Activated B cell treated with CpG ODN at 0.5 μM for 24 hours (primary cell): ENCODE data around the gene LHX6. TPM values are rescaled to one million over a fixed set of nuclear protein-coding genes. Genes with fewer than 3 reads are reported as not detected.

Source experiments
- ATAC-seq: fragments of 200-7000 bp; cut with Tn5 transposase; one replicate; pipeline ENCODE4 v1.10.0; 2021; ENCODE audit warnings: low read depth, mild to moderate bottlenecking, moderate library complexity
- CTCF ChIA-PET: fragments of 350-600 bp; sonication (Branson Sonifier 250); formaldehyde crosslinking; loops from one replicate; lab custom pipeline; 2021; ENCODE audit warnings: antibody characterized with exemption; lab: Charles Lee
- POLR2A ChIA-PET: fragments of 350-600 bp; sonication (Branson Sonifier 250); formaldehyde crosslinking; loops from one replicate; lab custom pipeline; 2021; ENCODE audit warnings: antibody characterized with exemption; lab: Charles Lee
- DNase-seq: peaks from one replicate; pipeline ENCODE4 v3.0.0; 2022
- H3K27ac Mint-ChIP-seq: one replicate; pipeline ENCODE4 v1.8.0; 2020; ENCODE audit warnings: mixed read lengths
- H3K27me3 Mint-ChIP-seq: one replicate; pipeline ENCODE4 v1.8.0; 2021; ENCODE audit warnings: mixed read lengths
- H3K36me3 Mint-ChIP-seq: one replicate; pipeline ENCODE4 v1.8.0; 2021; ENCODE audit warnings: low read depth, mixed read lengths
- H3K4me1 Mint-ChIP-seq: one replicate; pipeline ENCODE4 v1.8.0; 2021; ENCODE audit warnings: mixed read lengths
- H3K4me3 Mint-ChIP-seq: one replicate; pipeline ENCODE4 v1.8.0; 2020; ENCODE audit warnings: mild to moderate bottlenecking, mixed read lengths
- H3K9me3 Mint-ChIP-seq: one replicate; pipeline ENCODE4 v1.8.0; 2020; ENCODE audit warnings: mixed read lengths
- intact Hi-C: fragments of 100-400 bp; cut with micrococcal nuclease; formaldehyde crosslinking; loops from one replicate; pipeline ENCODE4 v1.15.1; 2024
- total RNA-seq: library from RNA; stranded (reverse); gene quantifications from 2 replicates; pipeline ENCODE4 v1.2.3, GENCODE V29; 2022
- TF ChIP-seq, protein P1 (sequence below): fragments of 200-600 bp; IDR thresholded peaks from one replicate; pipeline ENCODE4 v1.8.0; 2022; ENCODE audit warnings: antibody characterized with exemption, mild to moderate bottlenecking

The LHX6 gene
- total RNA-seq, 1 donor from 2014 or later = not detected

DNA sequence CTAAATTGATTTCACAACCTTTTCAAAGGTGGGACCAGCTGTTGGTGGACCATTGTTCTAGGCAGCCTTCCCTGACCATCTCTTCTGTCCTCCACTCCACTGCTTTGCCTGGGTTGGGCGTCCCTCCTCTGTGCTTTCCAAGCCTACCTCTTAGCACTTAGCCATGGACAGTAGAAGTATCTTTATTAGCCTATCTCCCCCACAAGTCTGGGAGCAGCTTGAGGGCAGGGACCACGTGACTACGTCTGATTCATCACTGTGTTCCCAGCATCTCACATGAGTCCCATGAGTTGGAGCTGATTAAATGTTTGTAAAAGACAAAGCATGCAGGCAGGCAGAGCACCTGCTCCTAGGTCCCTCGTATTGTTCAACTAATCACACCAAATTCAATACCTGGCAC, 48.1 kb downstream of the LHX6 start:
- ATAC-seq = no peak
- Mint-ChIP-seq H3K4me3 (no peak overlapping the region), H3K27ac (no peak overlapping the region), H3K27me3 (peaks cover 7% of the 10 kb centered on the region), H3K36me3 (no peaks in the 10 kb centered on the region), H3K4me1 (no peaks in the 10 kb centered on the region), H3K9me3 (no peaks in the 10 kb centered on the region)
- TF ChIP-seq, protein P1, sequence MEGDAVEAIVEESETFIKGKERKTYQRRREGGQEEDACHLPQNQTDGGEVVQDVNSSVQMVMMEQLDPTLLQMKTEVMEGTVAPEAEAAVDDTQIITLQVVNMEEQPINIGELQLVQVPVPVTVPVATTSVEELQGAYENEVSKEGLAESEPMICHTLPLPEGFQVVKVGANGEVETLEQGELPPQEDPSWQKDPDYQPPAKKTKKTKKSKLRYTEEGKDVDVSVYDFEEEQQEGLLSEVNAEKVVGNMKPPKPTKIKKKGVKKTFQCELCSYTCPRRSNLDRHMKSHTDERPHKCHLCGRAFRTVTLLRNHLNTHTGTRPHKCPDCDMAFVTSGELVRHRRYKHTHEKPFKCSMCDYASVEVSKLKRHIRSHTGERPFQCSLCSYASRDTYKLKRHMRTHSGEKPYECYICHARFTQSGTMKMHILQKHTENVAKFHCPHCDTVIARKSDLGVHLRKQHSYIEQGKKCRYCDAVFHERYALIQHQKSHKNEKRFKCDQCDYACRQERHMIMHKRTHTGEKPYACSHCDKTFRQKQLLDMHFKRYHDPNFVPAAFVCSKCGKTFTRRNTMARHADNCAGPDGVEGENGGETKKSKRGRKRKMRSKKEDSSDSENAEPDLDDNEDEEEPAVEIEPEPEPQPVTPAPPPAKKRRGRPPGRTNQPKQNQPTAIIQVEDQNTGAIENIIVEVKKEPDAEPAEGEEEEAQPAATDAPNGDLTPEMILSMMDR = no peak
- ChIA-PET POLR2A (no interaction called here), CTCF (no interaction called here)
- no peak for DNase-seq
- intact Hi-C loops = no loop called here

DNA sequence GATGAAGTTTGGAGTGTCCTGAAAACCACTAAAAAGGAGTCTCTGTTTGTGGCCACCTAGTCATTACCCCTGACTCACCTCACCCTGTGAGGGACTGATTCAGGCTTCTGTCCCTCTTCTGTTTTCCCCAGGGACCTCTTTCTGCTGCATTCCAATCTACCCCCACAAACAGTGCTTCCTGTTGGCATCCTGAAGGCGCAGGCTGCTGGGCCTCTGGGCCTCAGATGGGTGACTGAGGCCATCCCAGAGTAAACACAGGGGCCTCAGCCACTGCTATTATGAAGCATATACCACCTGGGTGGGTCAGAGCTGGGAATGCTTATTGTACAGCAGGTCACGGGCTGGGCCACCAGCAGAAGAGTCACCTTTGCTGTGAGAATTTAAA, 49.1 kb downstream of the LHX6 start:
- CTCF ChIA-PET = no interaction called here
- Mint-ChIP-seq H3K27ac (no peak overlapping the region), H3K36me3 (no peaks in the 10 kb centered on the region), H3K9me3 (no peaks in the 10 kb centered on the region), H3K27me3 (peaks cover 14% of the 10 kb centered on the region), H3K4me3 (no peak overlapping the region), H3K4me1 (no peaks in the 10 kb centered on the region)
- no peak for DNase-seq
- ATAC-seq = no peak
- TF ChIP-seq, protein P1 = no peak
- intact Hi-C loops = no loop called here
- POLR2A ChIA-PET = no interaction called here

DNA sequence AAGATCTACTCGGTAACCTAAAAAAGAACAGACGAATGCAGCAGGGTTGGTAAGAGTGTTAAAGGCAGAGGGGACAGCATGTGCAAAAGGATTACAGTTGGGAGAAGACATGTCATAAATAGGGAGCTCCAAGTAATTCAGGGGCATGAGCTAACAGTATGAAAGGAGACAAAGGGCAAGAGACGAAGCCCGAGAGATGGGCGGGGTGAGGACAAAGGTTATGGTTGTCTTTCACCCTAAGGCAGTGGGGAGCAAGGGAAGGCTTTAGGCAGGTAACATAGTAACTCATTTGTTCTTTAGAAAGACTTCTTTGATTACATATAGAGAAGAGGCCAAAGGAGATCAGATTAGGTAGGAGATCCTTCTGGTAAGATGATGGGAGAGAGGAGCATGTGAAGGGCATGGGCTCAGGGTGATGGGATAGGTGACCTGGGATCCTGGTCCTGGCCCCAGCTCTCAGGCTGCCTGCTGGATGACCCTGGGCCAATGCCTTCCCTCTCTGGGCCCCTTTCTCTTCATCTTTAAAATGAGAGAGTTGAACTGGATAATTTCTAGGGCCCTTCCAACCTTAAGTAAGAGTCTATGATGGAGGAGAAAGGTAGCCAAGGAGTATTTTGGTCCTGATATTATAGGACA, 49.6 kb downstream of the LHX6 start:
- H3K4me1 Mint-ChIP-seq = no peaks in the 10 kb centered on the region
- no peak for ATAC-seq
- H3K27me3 Mint-ChIP-seq = peaks cover 16% of the 10 kb centered on the region

DNA sequence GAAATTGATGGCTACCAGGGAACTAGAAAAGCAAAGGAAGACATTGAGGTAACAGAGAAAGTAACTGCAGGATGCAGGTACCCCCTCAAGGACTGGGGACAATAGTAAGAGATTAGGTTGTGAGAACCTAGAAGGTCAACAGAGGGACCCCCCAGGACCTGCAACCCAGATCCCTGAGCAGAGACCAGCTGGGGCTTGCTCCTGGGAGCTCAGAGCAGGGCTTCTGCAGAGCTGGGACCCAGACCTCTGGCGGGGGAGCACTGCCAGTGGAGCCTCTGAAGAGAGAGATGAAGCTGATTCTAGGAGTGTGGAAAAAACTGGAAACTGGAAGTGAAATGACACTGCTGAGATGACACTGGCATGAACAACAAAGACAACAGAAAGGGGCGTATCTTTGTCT, 51.8 kb downstream of the LHX6 start:
- no peaks in the 10 kb centered on the region for H3K36me3 Mint-ChIP-seq
- ATAC-seq (no peak), DNase-seq (no peak)
- intact Hi-C loops = no loop called here
- H3K27ac Mint-ChIP-seq = no peak overlapping the region
- H3K4me1 Mint-ChIP-seq = no peaks in the 10 kb centered on the region
- ChIA-PET CTCF (no interaction called here), POLR2A (no interaction called here)
- TF ChIP-seq, protein P1 = no peak
- no peaks in the 10 kb centered on the region for H3K9me3 Mint-ChIP-seq
- no peak overlapping the region for H3K4me3 Mint-ChIP-seq
- H3K27me3 Mint-ChIP-seq = peaks cover 32% of the 10 kb centered on the region

More for the DNA sequence above, 49.6 kb downstream of the LHX6 start:
- intact Hi-C loops = no loop called here
- H3K27ac Mint-ChIP-seq = no peak overlapping the region
- POLR2A ChIA-PET = no interaction called here
- TF ChIP-seq, protein P1 = no peak
- no peaks in the 10 kb centered on the region for H3K36me3 Mint-ChIP-seq
- H3K9me3 Mint-ChIP-seq = no peaks in the 10 kb centered on the region
- no peak for DNase-seq
- no peak overlapping the region for H3K4me3 Mint-ChIP-seq
- CTCF ChIA-PET = no interaction called here

DNA sequence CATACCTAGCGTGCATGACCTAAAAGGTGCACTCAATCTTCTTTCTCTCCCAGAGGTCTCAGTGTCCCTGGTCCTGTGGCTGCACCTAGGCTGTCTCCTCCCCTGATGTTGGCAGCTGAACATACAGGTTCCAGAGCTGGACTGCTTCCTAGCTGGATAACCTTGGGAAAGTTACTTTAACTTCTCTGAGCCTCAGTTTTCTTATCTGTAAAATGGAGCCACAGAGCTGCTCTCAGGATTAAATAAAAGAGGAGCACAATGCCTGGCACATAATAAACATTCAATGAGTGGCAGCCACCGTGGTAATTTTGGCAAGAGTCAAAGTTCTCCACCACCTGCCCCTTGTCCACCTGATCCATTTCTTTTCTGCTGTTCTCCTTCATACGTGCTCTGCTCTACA, 55.1 kb downstream of the LHX6 start:
- H3K4me1 Mint-ChIP-seq = no peaks in the 10 kb centered on the region
- no peaks in the 10 kb centered on the region for H3K9me3 Mint-ChIP-seq
- POLR2A ChIA-PET = no interaction called here
- intact Hi-C loops = no loop called here
- ATAC-seq = no peak
- CTCF ChIA-PET = no interaction called here
- no peak overlapping the region for H3K27ac Mint-ChIP-seq
- TF ChIP-seq, protein P1 = no peak
- H3K36me3 Mint-ChIP-seq = no peaks in the 10 kb centered on the region
- H3K4me3 Mint-ChIP-seq = no peak overlapping the region
- peaks cover 31% of the 10 kb centered on the region for H3K27me3 Mint-ChIP-seq
- DNase-seq = no peak
